SW 1271 (cell line): ENCODE data around the gene PPY.
"Not testable (repeated sequence)": the region's sequence is repeated elsewhere in the genome, so short reads cannot be mapped to it uniquely, and the experiment has no call there.

ENCODE experiments used
- DNase-seq, 2 experiments: peaks; one replicate each; lab custom pipeline; 2025; lab: John Stamatoyannopoulos, UW

Gene PPY

DNA sequence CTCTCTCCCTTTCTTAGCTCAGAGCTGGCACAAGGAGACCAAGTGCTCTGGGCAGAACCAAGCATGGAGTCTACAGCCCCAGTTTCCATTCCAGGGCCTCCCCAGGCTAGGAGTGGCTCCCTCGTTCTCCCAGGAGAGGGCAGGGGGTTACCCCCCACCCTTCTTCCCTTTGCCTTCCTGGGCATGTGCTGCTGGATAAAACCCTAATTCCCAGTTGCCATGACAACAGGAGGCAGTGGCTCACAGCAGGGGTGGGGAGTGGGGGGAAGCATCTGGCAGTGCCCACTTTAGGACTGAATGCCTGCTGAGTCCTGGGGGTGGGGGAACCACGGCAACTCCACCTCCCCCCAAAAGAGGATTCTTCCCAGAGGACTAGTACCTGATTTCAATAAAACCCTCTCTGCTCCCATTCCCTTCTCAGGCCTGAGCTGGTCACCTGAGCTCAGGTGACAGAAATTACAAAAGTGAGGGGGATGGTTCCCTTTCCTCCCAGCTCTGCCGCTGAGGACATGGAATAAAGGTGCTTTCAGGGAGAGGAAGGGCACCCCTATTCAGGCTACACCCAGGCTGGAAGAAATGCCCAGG, 36.8 kb downstream of the PPY start:
- DNase-seq = no peak

DNA sequence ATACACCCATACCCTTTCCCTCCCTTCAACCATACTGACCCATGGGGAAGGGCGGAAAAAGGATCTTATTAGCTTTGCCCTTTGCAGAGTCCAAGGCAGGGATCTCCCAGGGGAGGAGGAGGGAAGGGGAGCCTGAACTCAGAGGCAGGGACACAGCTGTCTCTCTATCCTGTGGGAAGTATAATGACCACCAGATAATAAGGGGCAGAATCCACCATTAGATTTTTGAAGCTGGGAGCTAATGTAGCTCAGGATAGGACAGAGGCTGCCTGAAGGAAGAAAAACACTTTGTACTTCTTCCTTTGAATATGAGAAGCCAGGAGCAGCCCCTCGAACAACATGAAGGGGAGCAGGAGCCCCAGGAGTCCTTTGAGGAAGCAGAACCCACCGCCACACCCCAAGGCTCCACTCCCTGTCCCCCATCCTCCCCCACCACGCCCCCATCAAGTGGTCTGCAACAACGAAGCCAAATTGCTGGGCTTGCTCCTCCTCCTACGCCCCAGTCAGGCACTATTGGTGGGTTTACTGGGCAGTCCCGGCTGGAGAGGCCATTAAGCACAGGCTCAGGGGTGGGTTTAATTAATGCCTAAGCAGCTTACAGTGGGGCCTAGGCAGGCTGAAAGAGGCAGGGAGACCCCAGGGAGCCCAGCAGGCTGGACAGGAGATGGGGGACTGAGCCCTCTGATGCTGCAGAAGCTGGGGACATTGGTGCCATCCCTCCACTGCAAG, 40.3 kb downstream of the PPY start:
- no peak for DNase-seq

DNA sequence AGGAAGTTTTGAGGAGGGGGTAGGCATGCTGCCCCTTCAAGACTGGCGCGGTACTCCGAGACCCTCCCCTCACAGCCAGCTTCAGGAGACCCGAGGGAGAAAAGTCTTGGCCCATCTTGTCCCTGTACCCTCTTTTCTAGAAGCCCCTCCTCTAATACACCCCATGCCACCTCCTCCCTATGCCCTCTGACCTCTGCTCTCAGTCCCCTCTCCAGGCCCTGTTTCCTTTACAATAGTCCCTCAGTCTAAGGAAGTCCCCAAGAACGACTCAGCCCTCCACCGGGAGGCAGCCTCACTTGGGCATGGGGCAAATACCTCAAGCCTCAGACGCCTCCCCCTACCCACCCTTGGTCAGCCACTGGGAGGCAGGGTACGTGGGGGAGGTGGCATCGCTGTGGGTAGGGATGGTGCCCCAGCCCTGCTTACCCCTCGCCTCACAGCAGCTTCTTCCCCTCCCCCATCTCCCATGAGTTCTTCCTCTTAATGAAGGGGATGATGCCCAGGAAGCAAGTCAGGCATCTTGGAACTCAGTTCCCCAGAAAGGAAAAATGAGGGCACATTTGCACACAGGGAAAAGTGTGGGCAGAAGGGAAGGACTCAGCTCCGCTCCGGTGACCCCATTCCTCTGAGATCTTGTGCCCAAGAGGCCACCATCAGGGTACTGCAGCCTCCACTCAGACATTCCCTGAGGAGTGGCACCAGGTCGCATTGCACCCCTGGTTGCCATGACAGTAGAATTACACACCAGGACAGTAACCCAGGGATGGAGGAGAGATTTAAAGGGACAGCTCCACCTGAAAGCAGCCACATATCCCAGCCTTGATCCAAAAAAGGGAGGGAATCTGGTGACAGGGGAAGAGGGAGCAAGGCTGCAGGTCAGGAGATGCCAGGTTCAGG, 41.2 kb downstream of the PPY start:
- DNase-seq = peak in 1 of 2 experiments; percentile 35

DNA sequence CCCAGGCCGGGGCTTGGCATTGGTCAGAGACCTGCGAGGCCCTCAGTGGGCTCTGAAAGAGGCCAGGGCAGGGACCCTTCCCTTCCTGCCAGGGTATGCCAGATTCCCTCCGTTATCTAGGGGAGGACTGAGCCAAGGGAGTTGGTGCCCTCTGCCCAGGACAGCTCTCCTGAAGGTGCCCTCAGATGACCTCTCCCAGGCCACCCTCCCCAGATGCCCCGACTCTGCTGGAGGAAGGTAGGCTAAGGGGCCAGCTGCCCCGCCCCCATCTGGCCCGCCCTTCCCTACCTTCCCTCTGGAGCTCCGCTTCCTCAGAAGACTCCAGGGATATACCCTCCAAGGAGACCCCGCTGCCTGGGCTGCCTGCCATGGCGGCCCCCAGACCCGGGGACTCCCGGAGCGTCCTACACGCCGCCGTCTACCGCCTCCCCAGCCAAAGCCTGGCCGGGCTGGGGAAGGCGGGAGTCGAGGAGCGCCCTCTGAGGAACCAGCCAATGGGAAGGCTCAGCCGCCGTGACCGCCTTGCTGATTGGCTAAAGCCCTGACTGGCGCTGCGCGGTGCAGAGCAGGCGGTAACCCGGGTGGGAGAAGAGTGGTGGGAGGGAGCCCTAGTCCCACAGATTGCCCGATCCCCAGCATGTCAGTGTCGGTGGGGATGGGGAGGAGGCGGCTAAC, 42.0 kb downstream of the PPY start:
- DNase-seq = peak; percentile 33 to 80

DNA sequence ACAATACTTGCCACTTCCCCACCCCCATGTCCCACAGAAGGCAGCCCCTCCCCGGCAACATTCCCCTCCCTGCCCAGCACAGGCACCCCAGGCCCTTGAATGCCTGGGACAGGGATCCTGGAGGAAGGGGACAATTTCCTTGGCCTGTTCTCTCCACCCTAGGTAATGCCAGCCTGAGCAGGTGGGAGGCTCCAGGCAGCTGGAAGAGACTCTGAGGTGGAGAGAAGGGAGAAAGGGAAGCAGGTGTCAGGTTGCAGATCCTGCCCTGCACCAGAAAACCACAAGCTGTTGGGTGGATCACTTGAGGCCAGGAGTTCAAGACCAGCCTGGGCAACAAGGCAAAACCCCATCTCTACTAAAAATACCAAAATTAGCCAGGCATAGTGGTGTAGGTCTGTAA, 43.8 kb downstream of the PPY start:
- DNase-seq = no peak

DNA sequence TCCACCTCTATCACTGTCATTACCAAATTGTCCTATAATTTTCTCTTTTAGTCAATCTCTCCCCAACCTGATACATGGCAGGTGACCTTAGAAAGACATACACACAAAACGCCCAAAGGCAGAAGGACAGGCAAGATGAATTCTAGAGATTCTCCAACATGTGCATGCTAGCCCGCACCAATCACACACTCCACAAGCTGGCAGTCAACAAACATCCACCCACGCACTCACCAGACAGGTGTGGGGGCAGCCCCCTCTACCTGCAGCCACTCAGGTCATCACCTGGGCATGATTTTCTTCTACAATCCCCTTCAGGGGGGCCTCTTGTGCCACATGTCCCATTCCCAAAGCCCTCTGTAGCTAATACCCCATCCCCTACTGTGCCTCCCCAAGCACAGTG, 44.4 kb downstream of the PPY start:
- DNase-seq = no peak

DNA sequence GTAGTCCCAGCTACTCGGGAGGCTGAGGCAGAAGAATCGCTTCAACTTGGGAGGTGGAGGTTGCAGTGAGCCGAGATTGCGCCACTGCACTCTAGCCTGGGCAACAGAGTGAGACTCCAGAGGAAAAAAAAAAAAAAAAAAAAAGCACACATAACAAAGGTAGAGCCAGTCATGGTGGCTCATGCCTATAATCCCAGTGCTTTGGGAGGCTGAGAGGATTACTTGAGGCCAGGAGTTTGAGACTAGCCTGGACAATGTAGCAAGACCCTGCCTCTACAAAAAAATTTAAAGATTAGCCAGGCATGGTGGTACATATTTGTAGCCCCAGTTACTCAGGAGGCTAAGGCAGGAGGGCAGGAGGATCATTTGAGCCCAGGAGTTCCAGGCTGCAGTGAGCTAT, 47.8 kb downstream of the PPY start:
- DNase-seq = not testable (repeated sequence)

DNA sequence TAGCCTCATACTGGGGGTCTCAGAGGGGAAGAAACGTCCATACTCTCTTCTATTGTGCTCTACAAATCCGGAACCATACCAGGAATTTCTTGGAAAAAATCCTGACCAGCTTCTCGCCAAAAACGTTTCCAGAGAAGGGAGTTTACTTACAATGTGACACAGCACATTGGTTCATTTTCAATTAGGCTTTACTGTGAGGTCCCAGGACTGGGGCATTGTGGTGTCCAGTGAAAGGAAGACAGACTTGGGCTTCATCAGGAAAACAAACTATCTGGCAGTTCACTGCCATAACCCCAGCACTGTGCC, 49.7 kb downstream of the PPY start:
- DNase-seq = no peak

DNA sequence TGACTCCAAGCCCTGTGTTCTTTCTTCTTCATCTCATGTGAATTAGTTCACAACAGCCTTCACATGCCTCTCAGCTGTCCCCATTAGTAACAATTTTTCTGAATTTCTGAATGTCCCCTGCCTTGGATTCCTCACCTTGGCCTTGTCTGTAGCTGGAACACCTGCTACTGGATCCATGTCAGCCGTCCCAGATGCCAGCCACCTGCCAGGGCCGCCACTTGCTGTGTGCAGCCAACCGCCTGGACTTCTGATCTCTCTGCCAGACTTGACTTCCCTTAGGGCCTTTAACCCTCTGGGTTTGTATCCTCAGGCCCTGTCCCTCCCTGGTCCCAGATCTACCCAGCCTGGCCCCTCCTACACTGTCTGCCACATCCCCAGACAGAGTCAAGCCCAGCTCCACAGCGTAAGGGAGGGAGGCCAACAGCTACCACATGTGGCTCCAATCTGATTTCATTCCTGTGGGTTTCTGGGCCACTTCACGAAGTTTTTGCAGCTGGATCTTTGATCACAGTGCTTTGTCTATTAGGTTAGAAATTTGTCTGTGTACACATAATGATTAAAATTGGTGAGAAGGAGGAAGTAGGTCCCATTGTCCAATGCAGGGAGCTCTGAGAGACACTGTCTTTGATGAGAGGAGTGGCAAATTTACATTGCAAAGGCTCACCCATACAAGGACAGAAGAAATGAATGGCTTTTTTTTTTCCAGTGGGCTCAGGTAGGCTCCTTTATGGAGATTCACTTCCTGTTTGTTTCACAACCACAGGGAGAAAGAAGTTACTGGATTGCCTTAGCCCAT, 50.2 kb downstream of the PPY start:
- DNase-seq = no peak
